Parathyroid adenoma (tissue), 2 donors: Measurements from ENCODE around the gene RPL18.

Source experiments
- H2AFZ ChIP-seq: fragments of 300-600 bp; sonication (generic); one replicate; pipeline ENCODE4 v1.7.0; 2017; ENCODE audit warnings: antibody characterized with exemption, mild to moderate bottlenecking
- H3K27ac ChIP-seq: fragments of 300-600 bp; sonication (generic); one replicate; pipeline ENCODE4 v1.7.0; 2017
- H3K27me3 ChIP-seq: fragments of 300-600 bp; sonication (generic); one replicate; pipeline ENCODE4 v1.7.0; 2017; ENCODE audit warnings: low read length; ENCODE audit not compliant: control insufficient read depth, insufficient read depth
- H3K36me3 ChIP-seq: fragments of 300-600 bp; sonication (generic); one replicate; pipeline ENCODE4 v1.7.0; 2017; ENCODE audit warnings: low read length; ENCODE audit not compliant: control insufficient read depth, insufficient read depth
- H3K4me1 ChIP-seq: fragments of 300-600 bp; sonication (generic); one replicate; pipeline ENCODE4 v1.7.0; 2017; ENCODE audit warnings: control low read depth
- H3K4me2 ChIP-seq: fragments of 300-600 bp; sonication (generic); one replicate; pipeline ENCODE4 v1.7.0; 2017; ENCODE audit warnings: low read length
- H3K4me3 ChIP-seq: fragments of 300-600 bp; sonication (generic); one replicate; pipeline ENCODE4 v1.7.0; 2017; ENCODE audit warnings: low read depth, low read length
- H3K79me2 ChIP-seq: fragments of 300-600 bp; sonication (generic); one replicate; pipeline ENCODE4 v1.7.0; 2017; ENCODE audit warnings: control low read depth
- H3K9ac ChIP-seq: fragments of 300-600 bp; sonication (generic); one replicate; pipeline ENCODE4 v1.7.0; 2017; ENCODE audit warnings: mild to moderate bottlenecking
- H3K9me3 ChIP-seq: fragments of 300-600 bp; sonication (generic); one replicate; pipeline ENCODE4 v1.7.0; 2017; ENCODE audit warnings: low read length; ENCODE audit not compliant: control insufficient read depth
- CTCF ChIP-seq: fragments of 300-600 bp; sonication (generic); IDR thresholded peaks from one replicate; pipeline ENCODE4 v1.7.0; 2017; ENCODE audit warnings: antibody characterized with exemption, mild to moderate bottlenecking
- donor health status: primary hyperparathyroidism.

The RPL18 gene

GRCh38 chr19:48636859-48637448 is 18.0 kb upstream of the RPL18 start, which contains the start of gene DBP:
Gene DBP, minus strand, starts transcription at chr19:48637379. Its CDS starts 385 bp downstream, at chr19:48636994.
- H3K79me2 ChIP-seq, result no peaks in the 10 kb centered on the region
- peak within 1 kb of the TSS; percentile 99 for H3K9ac ChIP-seq
- peak; percentile 24 for TF ChIP-seq CTCF
- H3K4me2 ChIP-seq, result peak within 1 kb of the TSS; percentile 72
- no peaks in the 10 kb centered on the region for H3K36me3 ChIP-seq
- peak within 1 kb of the TSS; percentile 81 for H3K4me3 ChIP-seq
- peaks cover 33% of the 10 kb centered on the region for H3K4me1 ChIP-seq
- peak within 1 kb of the TSS; percentile 99 for H3K27ac ChIP-seq
- H3K9me3 ChIP-seq, result no peaks in the 10 kb centered on the region
- peak within 1 kb of the TSS; percentile 76 for H2AFZ ChIP-seq
- H3K27me3 ChIP-seq, result no peaks in the 10 kb centered on the region

GRCh38 chr19:48635966-48636858 is 17.2 kb upstream of the RPL18 start:
- peak overlapping the region; percentile 36 for H2AFZ ChIP-seq
- H3K79me2 ChIP-seq, result no peaks in the 10 kb centered on the region
- H3K27me3 ChIP-seq, result no peaks in the 10 kb centered on the region
- H3K27ac ChIP-seq, result peak overlapping the region; percentile 99
- peak overlapping the region; percentile 81 for H3K4me3 ChIP-seq
- TF ChIP-seq CTCF, result no peak
- H3K9ac ChIP-seq, result peak overlapping the region; percentile 99
- peak overlapping the region; percentile 72 for H3K4me2 ChIP-seq
- peaks cover 39% of the 10 kb centered on the region for H3K4me1 ChIP-seq
- H3K9me3 ChIP-seq, result no peaks in the 10 kb centered on the region
- no peaks in the 10 kb centered on the region for H3K36me3 ChIP-seq

- Histone ChIP-seq H3K36me3 (no peaks in the 10 kb centered on the region), H3K27ac (peak overlapping the region; percentile 99), H3K79me2 (no peaks in the 10 kb centered on the region), H3K27me3 (no peaks in the 10 kb centered on the region), H3K4me3 (peak overlapping the region; percentile 81), H3K4me1 (peaks cover 47% of the 10 kb centered on the region), H3K4me2 (peak overlapping the region; percentile 72), H3K9me3 (no peaks in the 10 kb centered on the region), H2AFZ (peak overlapping the region; percentile 36), H3K9ac (peak overlapping the region; percentile 99)
- TF ChIP-seq CTCF, result no peak
These were observed 16.4 kb upstream of the RPL18 start for GRCh38 chr19:48635263-48635965.

- Histone ChIP-seq H3K4me2 (peak overlapping the region; percentile 64), H2AFZ (peak overlapping the region; percentile 40), H3K9me3 (no peaks in the 10 kb centered on the region), H3K36me3 (no peaks in the 10 kb centered on the region), H3K4me3 (peak overlapping the region; percentile 57), H3K79me2 (no peaks in the 10 kb centered on the region), H3K27me3 (no peaks in the 10 kb centered on the region), H3K4me1 (peaks cover 50% of the 10 kb centered on the region), H3K9ac (peak overlapping the region; percentile 13), H3K27ac (peak overlapping the region; percentile 99)
- TF ChIP-seq CTCF, result no peak
These were observed 15.7 kb upstream of the RPL18 start for GRCh38 chr19:48634424-48635262.
